Measurements from ENCODE around the gene NDUFAF2. TPM values are rescaled to one million over a fixed set of nuclear protein-coding genes. Genes with fewer than 3 reads are reported as not detected.

NDUFAF2 gene
- total and polyA plus RNA-seq, 2 experiments from 2014 or later: 32.5 to 47.6 TPM

DNA sequence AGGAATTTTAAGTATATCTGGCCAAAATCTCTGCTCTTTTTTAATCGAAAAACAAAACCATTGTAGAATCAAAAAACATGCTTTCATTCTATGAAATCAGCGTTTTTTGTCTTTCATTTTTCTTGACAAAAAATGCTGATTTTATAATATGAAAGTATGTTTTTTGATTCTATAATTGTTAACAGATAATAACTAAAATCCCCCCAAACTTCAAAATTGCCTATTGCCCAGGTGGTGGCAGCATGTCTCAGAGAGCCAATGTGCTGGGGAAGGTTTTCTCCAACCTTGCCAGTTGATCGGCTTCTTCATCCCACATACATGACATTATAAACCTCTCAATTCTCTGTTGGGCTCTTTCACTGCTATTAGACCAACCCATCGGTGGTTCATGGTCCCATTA lies 222.4 kb downstream of the NDUFAF2 start:
- Histone ChIP-seq H3K27ac (no peak overlapping the region), H3K36me3 (replicated peaks; ENCODE audit: insufficient read depth, low read depth) (no peaks in the 10 kb centered on the region), H3K4me3 (no peak overlapping the region), H2AFZ (no peak overlapping the region), H3K79me2 (peaks cover 18% of the 10 kb centered on the region), H3K9me2 (replicated peaks; ENCODE audit: insufficient read depth) (no peaks in the 10 kb centered on the region), H3K4me2 (no peak overlapping the region), H3K27me3 (no peaks in the 10 kb centered on the region), H3K9me3 (ENCODE audit: low read depth) (no peaks in the 10 kb centered on the region), H3K4me1 (ENCODE audit: insufficient read depth) (no peaks in the 10 kb centered on the region), H4K20me1 (ENCODE audit: insufficient read depth, poor library complexity, severe bottlenecking) (no peaks in the 10 kb centered on the region)
- peak; percentile 44 for DNase-seq (ENCODE audit: low spot score)
- TF ChIP-seq EZH2 (IDR thresholded peaks at IDR 0.05; ENCODE audit: borderline replicate concordance): no peak
- TF ChIP-seq, protein P1, sequence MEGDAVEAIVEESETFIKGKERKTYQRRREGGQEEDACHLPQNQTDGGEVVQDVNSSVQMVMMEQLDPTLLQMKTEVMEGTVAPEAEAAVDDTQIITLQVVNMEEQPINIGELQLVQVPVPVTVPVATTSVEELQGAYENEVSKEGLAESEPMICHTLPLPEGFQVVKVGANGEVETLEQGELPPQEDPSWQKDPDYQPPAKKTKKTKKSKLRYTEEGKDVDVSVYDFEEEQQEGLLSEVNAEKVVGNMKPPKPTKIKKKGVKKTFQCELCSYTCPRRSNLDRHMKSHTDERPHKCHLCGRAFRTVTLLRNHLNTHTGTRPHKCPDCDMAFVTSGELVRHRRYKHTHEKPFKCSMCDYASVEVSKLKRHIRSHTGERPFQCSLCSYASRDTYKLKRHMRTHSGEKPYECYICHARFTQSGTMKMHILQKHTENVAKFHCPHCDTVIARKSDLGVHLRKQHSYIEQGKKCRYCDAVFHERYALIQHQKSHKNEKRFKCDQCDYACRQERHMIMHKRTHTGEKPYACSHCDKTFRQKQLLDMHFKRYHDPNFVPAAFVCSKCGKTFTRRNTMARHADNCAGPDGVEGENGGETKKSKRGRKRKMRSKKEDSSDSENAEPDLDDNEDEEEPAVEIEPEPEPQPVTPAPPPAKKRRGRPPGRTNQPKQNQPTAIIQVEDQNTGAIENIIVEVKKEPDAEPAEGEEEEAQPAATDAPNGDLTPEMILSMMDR (IDR thresholded peaks at IDR 0.05; ENCODE audit: poor library complexity): peak; percentile 50
- WGBS (ENCODE audit: low lambda C conversion rate, missing lambda C conversion rate): 67% methylated on average over 4 of the region's 4 CpGs

DNA sequence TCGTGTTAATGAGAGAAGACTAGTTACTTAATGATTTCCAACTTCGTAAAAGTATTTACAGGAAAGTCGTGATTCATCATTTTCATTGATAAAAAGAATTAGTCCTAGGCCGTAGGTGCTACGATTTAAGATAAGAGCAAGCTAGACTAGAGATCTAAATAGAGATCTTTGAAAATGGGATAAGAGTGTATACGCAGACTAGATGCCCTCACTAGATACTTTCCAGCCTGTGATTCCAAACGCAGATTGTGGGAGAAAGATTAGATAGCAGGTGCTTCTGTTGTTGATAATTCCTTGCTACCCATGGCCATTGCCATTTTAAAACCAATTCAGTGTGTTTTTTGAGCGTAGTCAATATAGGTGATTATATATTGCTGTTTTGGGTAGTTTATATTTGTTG lies 223.9 kb downstream of the NDUFAF2 start:
- no peaks in the 10 kb centered on the region for H4K20me1 ChIP-seq (ENCODE audit: insufficient read depth, poor library complexity, severe bottlenecking)
- no peak for DNase-seq (ENCODE audit: low spot score)
- no peaks in the 10 kb centered on the region for H3K36me3 ChIP-seq (replicated peaks; ENCODE audit: insufficient read depth, low read depth)
- 60% methylated on average over 8 of the region's 8 CpGs for WGBS (ENCODE audit: low lambda C conversion rate, missing lambda C conversion rate)
- no peak overlapping the region for H2AFZ ChIP-seq
- H3K9me3 ChIP-seq (ENCODE audit: low read depth): no peaks in the 10 kb centered on the region
- no peak overlapping the region for H3K27ac ChIP-seq
- H3K9me2 ChIP-seq (replicated peaks; ENCODE audit: insufficient read depth): no peaks in the 10 kb centered on the region
- H3K4me2 ChIP-seq: no peak overlapping the region
- no peaks in the 10 kb centered on the region for H3K27me3 ChIP-seq
- no peaks in the 10 kb centered on the region for H3K4me1 ChIP-seq (ENCODE audit: insufficient read depth)
- peaks cover 6% of the 10 kb centered on the region for H3K79me2 ChIP-seq
- no peak for TF ChIP-seq EZH2 (IDR thresholded peaks at IDR 0.05; ENCODE audit: borderline replicate concordance)
- TF ChIP-seq, protein P1 (IDR thresholded peaks at IDR 0.05; ENCODE audit: poor library complexity): no peak
- no peak for TF ChIP-seq EZH2phosphoT487 (IDR thresholded peaks at IDR 0.05; ENCODE audit: low read depth, severe bottlenecking, unreplicated experiment)
- H3K4me3 ChIP-seq: no peak overlapping the region

DNA sequence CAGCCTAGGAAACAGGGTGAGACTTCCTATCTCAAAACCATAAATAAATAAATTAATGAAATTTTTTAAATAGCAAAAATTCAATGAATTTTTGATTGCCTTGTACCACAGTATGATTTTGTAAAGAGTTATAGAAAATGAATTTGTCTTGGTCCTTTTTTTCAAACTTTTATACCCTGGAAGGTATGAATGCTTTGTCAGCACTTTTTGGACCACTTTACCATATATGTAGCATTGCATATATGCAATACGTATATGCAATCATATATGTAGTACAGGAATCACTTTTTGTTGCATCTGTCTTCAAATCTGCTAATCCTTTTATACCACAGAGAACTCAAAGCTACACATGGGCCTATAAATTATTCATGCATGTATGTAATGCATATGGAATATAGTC lies 226.5 kb downstream of the NDUFAF2 start:
- Histone ChIP-seq H3K9me3 (ENCODE audit: low read depth) (no peaks in the 10 kb centered on the region), H2AFZ (no peak overlapping the region), H3K27me3 (no peaks in the 10 kb centered on the region), H3K4me2 (no peak overlapping the region), H3K27ac (no peak overlapping the region), H3K36me3 (replicated peaks; ENCODE audit: insufficient read depth, low read depth) (no peaks in the 10 kb centered on the region), H4K20me1 (ENCODE audit: insufficient read depth, poor library complexity, severe bottlenecking) (no peaks in the 10 kb centered on the region), H3K4me1 (ENCODE audit: insufficient read depth) (no peaks in the 10 kb centered on the region), H3K79me2 (no peaks in the 10 kb centered on the region), H3K9me2 (replicated peaks; ENCODE audit: insufficient read depth) (no peaks in the 10 kb centered on the region), H3K4me3 (no peak overlapping the region)
- DNase-seq (ENCODE audit: low spot score): no peak
- WGBS (ENCODE audit: low lambda C conversion rate, missing lambda C conversion rate): 87% methylated on average over 1 of the region's 1 CpG
- TF ChIP-seq, protein P1 (IDR thresholded peaks at IDR 0.05; ENCODE audit: poor library complexity): no peak
- TF ChIP-seq EZH2phosphoT487 (IDR thresholded peaks at IDR 0.05; ENCODE audit: low read depth, severe bottlenecking, unreplicated experiment) (no peak), EZH2 (IDR thresholded peaks at IDR 0.05; ENCODE audit: borderline replicate concordance) (no peak)

DNA sequence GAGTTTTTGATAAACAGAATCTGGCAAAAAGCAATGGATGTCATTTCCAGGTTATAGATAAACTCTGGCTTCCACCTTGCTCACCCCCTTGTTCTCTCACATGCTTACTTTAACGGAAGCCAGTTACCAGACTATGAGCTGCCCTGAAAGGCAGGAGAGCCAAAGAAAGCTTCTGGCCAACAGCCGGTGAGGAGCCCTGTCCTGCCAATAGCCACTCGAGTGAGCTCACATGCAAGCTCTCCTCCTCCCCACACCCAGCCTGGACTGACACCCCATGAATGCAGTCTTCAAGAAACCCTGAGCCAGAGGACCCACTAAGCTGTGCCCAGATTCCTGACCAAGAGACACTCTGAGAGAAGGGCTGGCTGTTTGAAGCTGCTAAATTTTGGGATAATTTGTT lies 231.6 kb downstream of the NDUFAF2 start:
- Histone ChIP-seq H3K4me2 (no peak overlapping the region), H3K27ac (no peak overlapping the region), H3K79me2 (no peaks in the 10 kb centered on the region), H3K9me2 (replicated peaks; ENCODE audit: insufficient read depth) (no peaks in the 10 kb centered on the region), H2AFZ (no peak overlapping the region), H3K4me1 (ENCODE audit: insufficient read depth) (no peaks in the 10 kb centered on the region), H3K27me3 (no peaks in the 10 kb centered on the region), H3K36me3 (replicated peaks; ENCODE audit: insufficient read depth, low read depth) (no peaks in the 10 kb centered on the region), H3K4me3 (no peak overlapping the region), H3K9me3 (ENCODE audit: low read depth) (no peaks in the 10 kb centered on the region), H4K20me1 (ENCODE audit: insufficient read depth, poor library complexity, severe bottlenecking) (no peaks in the 10 kb centered on the region)
- DNase-seq (ENCODE audit: low spot score): no peak
- TF ChIP-seq EZH2 (IDR thresholded peaks at IDR 0.05; ENCODE audit: borderline replicate concordance) (no peak), EZH2phosphoT487 (IDR thresholded peaks at IDR 0.05; ENCODE audit: low read depth, severe bottlenecking, unreplicated experiment) (no peak)
- TF ChIP-seq, protein P1 (IDR thresholded peaks at IDR 0.05; ENCODE audit: poor library complexity): no peak
- 97% methylated on average over 3 of the region's 3 CpGs for WGBS (ENCODE audit: low lambda C conversion rate, missing lambda C conversion rate)
